Activated gamma-delta T cell treated with Interleukin-2 at 50 U/mL for 16 hours (primary cell): ENCODE measurements around the gene WDR5B.

Experiments used
- DNase-seq: peaks from one replicate; pipeline ENCODE4 v3.0.0-alpha.2; 2020

WDR5B gene

DNA sequence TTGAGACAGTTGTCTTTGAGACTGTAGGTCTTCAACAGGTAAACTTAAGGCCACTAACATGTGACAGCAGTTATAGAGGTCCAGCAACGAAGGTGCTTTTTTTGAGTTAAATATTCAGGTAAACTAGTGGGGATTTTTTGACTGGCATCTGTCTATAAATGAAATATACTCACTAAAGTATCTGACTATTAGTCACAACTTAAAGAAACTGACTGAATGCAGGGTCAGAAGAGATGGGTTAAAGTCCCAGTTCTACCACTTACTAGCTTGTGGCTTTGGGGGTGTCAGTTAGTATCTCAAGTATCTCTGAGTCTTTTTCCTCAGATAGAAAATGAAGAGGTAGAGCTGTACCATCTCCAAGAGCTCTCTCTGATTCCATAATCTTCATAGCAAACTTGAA, 50.8 kb downstream of the WDR5B start:
- no peak for DNase-seq

GRCh38 chr3:122364490-122364889, 51.4 kb downstream of the WDR5B start:
- DNase-seq, result no peak
